Right renal pelvis (tissue), 4 donors: Measurements from ENCODE around the gene FBXO42. TPM values are rescaled to one million over a fixed set of nuclear protein-coding genes. Genes with fewer than 3 reads are reported as not detected.

Experiments used
- DNase-seq, 4 donors: peaks; one replicate each; pipeline ENCODE4 v3.0.0-alpha.2; 2013; ENCODE audit warnings: low read depth in 4 of 4, low spot score in 3 of 4, missing footprints in 1 of 4
- polyA plus RNA-seq, 4 donors: library from polyadenylated mRNA; unstranded; fragments of 120-200 nt; gene quantifications; one replicate each; pipeline ENCODE4 v1.2.1, GENCODE V29; 2013; ENCODE audit not compliant: insufficient read length in 4 of 4

The FBXO42 gene
- polyA plus RNA-seq, 4 donors = 21.1 to 24.8 (median 22.1) TPM

DNA sequence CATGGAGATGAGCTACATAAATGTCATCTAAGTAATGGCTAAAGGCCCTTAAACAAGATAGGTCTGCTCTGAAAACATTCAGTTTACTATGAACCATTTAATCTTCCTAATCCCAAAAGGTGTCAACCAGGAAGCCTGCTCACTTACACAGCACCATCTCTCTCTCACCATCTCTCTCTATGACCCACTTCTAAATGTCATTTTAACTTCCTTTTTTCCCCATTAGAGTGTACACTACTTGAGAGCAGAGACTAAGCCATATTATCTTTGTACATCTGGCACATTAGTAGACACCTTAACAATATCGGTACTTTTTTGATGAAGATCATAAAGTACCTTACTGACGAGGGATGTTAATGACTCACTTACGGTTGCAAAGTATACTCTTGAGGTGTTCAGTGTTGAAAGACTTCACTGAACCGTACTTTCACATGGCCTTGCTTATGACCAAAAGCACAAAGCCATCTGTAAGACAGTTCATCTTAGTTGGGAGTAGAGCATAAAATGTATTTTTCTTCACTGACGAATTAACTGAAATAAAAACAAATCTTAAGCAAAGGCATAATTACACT is 25.4 kb downstream of the FBXO42 start:
- no peak for DNase-seq

DNA sequence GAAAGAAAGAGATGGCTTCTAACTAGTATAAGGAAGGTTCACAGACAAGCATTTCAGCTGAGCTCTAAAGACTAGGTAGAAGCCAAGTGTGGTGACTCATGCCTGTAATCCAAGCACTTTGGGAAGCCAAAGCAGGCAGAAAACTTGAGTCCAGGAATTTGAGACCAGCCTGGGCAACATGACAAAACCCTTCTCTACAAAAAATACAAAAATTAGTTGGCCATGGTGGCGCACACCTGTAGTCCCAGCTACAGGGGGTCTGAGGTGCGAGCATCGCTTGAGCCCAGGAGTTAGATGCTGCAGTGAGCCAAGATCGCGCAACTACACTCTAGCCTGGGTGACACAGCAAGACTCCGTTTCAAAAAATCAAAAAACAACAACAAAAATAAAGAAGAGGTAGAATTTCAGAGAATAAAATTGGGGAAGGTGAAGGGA is 27.8 kb downstream of the FBXO42 start:
- DNase-seq = no peak

DNA sequence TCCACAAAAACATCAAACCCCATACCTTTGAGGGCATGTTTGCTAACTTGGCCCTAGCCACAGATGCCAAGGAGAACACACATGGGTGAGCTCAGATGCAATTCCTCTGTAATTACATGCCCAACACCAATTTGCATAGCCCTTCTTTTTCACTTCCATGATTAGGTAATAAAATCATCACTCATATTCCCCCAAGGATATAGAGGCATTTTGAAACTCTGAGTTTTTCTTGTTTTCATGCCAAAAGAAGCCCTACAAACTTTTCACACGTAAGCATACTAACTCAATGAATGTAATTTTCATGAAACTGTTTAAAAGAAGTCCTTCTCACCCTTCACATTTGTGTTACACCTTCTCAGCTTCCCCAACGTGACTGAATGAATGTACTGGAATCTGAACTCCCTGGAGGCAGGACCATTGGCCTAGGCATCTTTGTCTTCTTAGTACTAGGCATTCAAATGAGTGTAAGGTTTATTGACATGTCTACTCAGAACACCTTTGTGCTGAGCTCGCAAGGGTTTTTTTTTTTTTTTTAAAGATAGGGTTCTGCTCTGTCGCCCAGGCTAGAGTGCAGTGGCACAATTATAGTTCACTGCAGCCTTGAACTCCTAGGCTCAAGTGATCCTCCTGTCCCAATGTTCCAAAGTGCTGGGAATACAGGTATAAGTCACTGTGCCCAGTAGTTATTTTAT is 31.0 kb downstream of the FBXO42 start:
- no peak for DNase-seq

- no peak for DNase-seq
Observed at GRCh38 chr1:16318555-16318954, 33.7 kb downstream of the FBXO42 start.

GRCh38 chr1:16315437-16315836 is 36.8 kb downstream of the FBXO42 start:
- no peak for DNase-seq

GRCh38 chr1:16307222-16307621 is 45.1 kb downstream of the FBXO42 start:
- no peak for DNase-seq

DNA sequence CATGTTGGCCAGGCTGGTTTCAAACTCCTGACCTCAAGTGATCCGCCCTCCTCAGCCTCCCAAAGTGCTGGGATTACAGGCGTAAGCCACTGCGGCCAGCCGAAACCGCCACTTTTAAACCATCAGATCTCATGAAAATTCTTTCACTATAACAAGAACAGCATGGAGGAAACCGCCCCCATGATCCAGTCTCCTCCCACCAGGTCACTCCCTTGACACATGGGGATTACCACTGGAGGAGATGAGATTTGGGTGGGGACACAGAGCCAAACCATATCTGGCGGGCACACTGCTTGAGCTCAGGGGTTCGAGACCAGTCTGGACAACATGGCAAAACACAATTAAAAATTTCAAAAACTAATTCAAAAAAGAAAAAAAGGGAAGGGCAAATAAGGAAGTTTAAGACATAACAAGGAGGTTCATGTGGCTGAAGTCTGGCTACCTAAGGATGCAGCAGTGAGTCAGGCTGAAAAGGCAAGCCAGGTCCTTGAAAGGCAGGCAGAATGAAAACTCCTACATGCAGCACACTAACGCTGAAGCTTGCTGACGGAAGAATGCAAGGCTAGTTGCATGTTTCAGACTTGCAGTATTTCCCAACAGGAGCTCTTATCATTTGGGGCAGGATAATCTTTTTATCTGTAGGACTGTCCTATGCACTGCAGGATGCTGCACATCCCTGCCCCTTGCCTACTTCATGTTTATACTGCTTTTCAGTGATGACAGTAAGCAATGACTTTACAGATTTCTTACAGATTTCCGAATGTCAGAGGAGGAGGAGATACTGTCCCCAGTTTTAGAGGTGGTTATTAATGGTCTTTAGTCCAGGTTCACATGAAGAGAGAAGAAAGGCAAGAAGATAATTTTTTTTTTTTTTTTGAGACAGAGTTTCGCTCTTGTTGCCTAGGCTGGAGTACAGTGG is 49.3 kb downstream of the FBXO42 start:
- no peak for DNase-seq

- DNase-seq = no peak
Observed at GRCh38 chr1:16300436-16300835, 51.8 kb downstream of the FBXO42 start.

GRCh38 chr1:16298653-16299052 is 53.6 kb downstream of the FBXO42 start:
- DNase-seq = no peak

GRCh38 chr1:16296643-16297042 is 55.6 kb downstream of the FBXO42 start:
- DNase-seq = no peak

DNA sequence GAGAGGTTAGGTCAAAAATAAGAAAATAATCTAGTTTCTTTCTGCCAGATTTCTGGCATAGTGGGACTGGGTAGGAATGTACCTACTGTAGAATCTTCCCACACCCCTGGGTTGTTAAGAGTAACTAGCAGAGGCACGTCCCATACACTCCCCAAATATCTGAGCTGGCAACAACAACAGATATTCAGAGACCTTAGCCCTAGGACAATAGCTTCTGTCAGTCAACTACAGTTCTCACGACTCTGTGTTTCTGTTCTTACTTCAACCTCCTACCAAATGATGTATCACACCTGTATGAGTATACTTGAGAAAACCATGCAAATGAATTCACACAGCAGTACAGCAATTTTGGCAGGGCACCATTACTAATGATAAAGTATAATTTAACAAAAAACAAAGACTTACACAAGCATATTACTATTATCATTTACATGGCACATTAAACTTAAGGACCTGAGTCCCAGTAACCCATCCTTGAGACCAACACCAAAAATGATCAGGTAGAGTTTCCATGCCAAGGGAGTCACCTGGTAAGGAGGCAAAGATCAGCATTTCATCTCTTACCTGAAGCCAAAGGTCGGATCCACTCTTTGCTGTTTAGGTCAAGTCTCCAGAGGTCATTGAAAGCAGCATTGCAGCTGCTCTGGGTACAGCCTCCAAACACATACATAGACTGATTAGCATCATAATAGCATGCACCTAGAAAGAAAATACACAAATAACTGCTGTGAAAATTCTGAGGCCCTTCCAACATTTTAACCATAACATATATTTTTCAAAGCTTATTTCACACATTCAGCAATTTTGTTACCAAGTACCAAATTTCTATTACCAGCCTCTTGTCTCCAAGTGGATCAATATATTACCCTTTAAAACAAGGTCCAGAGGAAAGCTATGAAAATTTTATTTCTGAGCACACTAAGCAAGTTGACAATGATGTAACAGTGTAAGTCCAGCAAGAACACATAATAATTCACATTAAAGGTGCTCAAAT is 57.8 kb downstream of the FBXO42 start:
- no peak for DNase-seq

DNA sequence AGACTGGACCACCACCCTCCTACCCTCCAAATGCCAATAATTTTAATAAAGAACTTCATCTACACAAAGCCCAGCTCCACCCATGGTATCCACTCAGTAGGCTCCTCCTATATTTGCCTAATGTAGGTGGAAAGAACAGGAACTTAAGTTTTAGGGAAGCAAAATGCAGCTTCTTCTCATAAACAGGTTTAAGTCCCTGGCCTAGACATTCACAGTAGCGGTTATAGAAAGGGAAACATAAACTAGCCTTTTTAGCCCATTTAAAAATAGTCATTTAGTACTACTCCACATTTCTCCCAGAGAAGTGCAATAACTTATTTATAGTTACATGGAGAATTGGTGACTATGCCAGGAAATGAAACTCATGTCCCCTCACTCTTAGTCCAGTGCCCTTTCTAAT is 58.7 kb downstream of the FBXO42 start:
- no peak for DNase-seq

DNA sequence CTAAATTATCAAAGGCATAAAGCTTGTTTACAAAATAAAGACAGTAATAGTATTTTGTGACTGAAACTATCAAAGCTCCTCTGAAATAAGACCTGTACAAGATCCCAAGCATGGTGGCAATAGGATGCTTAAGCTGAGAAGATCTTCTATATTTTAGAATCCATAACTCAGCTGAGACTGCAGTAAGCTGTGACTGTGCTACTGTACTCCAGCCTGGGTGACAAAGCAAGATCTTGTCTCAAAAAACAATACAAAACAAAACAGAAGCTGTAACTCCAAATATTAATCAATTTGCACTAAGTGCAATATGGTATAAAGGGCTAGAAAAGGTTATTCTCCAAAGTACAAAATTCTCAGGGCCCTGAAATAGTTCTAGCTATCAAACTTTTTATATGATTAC is 59.5 kb downstream of the FBXO42 start:
- DNase-seq = no peak

DNA sequence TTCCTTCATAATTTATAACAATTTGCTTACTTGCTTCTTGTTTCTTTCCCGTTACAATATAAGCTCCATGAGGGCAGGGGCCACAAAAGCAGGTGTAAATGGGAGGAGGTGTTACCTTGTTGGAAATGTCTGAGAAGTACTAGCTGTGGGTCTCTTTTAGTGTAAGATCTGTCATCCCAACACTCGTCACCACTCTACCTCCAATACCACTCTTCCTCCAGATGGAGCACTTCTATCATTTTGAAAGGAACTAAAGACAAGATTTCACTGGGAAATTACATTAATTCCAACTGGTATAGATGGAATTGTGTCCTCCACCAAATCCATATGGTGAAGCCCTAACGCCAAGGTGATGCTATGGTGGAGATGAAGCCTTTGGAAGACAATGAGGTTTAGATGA is 62.3 kb downstream of the FBXO42 start:
- no peak for DNase-seq

DNA sequence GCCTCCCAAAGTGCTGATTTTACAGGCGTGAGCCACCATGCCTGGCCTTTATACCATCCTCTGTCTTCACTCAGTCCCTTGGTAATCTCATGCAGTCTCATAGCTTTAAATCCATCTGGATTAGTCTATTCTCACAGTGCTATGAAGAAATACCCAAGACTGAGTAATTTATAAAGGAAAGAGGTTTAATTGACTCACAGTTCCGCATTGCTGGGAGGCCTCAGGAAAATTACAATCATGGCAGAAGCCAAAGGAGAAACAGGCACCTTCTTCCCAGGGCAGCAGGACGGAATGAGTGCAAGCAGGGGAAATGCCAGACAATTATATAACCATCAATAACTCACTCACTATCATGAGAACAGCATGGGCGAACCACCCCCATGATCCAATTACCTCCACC is 66.2 kb downstream of the FBXO42 start:
- DNase-seq = no peak

GRCh38 chr1:16281765-16282164 is 70.5 kb downstream of the FBXO42 start:
- no peak for DNase-seq

DNA sequence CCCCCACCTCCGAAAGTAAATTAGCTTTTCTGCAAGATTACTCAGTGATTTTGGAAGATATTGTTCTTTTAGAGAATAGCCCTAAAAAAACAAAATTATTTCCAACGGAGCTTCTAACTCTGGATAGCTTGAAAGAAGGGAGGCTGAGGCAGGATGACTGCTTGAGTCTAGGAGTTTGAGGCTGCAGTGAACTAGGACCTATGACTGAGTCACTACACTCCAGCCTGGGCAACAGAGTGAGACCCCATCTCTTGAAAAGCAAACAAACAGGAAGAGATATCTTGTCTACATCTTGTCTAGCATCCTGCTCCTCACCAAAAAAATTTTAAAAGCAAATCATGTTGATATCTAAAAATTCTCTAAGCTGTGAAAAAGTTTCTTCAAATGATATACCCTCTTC is 73.1 kb downstream of the FBXO42 start:
- no peak for DNase-seq

DNA sequence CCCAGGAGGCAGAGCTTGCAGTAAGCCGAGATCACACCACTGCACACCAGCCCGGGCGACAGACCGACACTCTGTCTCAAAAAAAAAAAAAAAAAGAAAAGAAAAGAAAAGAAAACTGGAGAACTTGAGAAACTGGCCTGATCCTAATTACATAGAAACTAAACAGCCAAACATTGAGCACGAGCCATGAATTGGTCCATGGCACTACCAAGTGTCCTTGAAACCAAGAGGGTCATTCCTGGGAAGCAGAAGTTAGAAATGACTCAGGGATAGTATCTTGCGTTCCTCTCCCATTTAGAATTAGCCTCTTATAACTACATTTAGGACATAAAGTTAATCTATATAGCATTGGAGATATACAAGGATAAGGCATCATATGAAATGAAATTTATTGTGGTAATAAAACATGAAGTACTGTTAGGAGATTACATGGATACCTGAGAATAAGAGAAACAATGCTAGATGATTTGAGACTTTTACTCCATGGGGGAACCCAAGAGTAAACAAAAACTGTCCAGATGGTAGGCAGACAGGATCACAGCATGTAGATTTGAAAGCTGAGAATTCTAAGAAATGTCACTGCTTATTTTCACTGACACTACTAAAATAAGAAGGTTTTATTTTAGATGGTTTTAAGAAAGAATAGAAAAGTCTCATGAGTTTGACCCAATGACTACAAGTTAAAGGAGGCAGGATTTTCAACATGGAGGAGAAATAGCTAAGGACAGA is 75.8 kb downstream of the FBXO42 start:
- no peak for DNase-seq

GRCh38 chr1:16275591-16275990 is 76.7 kb downstream of the FBXO42 start:
- DNase-seq = no peak

DNA sequence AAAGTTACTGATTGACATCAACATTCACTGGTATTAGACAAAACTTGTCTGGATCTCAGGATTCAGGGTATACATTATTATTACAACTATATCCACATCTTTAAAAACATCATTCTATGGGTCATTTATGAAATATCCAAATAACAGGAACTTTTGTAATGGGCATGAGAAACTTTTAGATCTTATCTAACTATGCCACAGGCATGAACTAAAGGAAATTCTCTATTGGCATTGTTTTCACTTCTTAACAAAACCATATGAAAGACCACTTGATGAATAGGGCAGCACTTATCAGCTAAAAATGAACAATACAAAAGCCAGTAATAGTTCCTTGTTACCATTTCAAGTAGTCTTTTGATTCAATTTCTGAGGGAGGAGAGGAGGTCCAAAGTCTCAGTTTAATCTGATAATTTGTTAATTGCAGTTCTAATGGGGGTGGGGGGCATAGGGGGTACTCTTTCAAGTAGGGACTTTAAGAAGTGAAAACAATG is 84.5 kb downstream of the FBXO42 start:
- no peak for DNase-seq
